K562 (cell line): Measurements from ENCODE around the gene SLC12A1.

Experiments
- CTCF ChIP-seq, 3 experiments: IDR thresholded peaks in 2 of 3; conservative IDR thresholded peaks in 1 of 3; 2 replicates each; pipeline ENCODE4 v1.5.1; 2011 to 2012; ENCODE audit warnings: low read length in 3 of 3, mild to moderate bottlenecking in 3 of 3, control low read depth in 2 of 3, improper control_type of control experiment in 1 of 3, inconsistent platforms in 1 of 3, low read depth in 1 of 3, mixed read lengths in 1 of 3, moderate library complexity in 1 of 3; ENCODE audit not compliant: insufficient read depth in 2 of 3
- RCOR1 ChIP-seq, 2 experiments: IDR thresholded peaks; 2 replicates each; pipeline ENCODE4 v1.6.1; 2012; ENCODE audit warnings: low read depth in 2 of 2, low read length in 2 of 2, borderline replicate concordance in 1 of 2, improper control_type of control experiment in 1 of 2
- ZNF239 ChIP-seq: fragments of 250-450 bp; sonication (Bioruptor Pico); IDR thresholded peaks from 2 replicates; pipeline ENCODE4 v1.4.0; 2020; ENCODE audit warnings: mild to moderate bottlenecking
- ZNF263 ChIP-seq: sonication (generic); formaldehyde crosslinking; IDR thresholded peaks from 2 replicates; pipeline ENCODE4 v1.8.0; 2022; ENCODE audit warnings: mild to moderate bottlenecking, missing genetic modification reagents, borderline replicate concordance
- ZNF280A ChIP-seq: fragments of 450-650 bp; IDR thresholded peaks from 2 replicates; pipeline ENCODE4 v1.6.1; 2018; ENCODE audit warnings: mild to moderate bottlenecking, low read depth; ENCODE audit not compliant: partially characterized antibody

GRCh38 chr15:48345516-48345915 is 139.4 kb downstream of the SLC12A1 start:
- no peak for TF ChIP-seq CTCF (IDR thresholded peaks at IDR 0.05 in 2 of 3, conservative IDR thresholded peaks at IDR 0.05 in 1 of 3; ENCODE audit: insufficient read depth in 2 of 3, low read depth in 1 of 3, low read length in 3 of 3)
- TF ChIP-seq RCOR1 (IDR thresholded peaks at IDR 0.05; ENCODE audit: borderline replicate concordance in 1 of 2, low read depth in 2 of 2, low read length in 2 of 2), result no peak
- TF ChIP-seq ZNF263 (CRISPR knock-in tag), result no peak
- no peak for TF ChIP-seq ZNF280A
- no peak for TF ChIP-seq ZNF239 (CRISPR knock-in tag)
